ENCODE data around the gene TBC1D22A. TPM values are rescaled to one million over a fixed set of nuclear protein-coding genes. Genes with fewer than 3 reads are reported as not detected.

TBC1D22A gene
- total RNA-seq, 2 donors from 2014 or later = 21.0 to 27.9 TPM

GRCh38 chr22:47134222-47134621, 371.8 kb downstream of the TBC1D22A start:
- no peaks in the 10 kb centered on the region for H3K9me3 ChIP-seq (ENCODE audit: control insufficient read depth, low read length)
- H3K4me3 ChIP-seq (ENCODE audit: low read length) = no peak overlapping the region
- Mint-ChIP-seq H3K4me3 (no peak overlapping the region), H3K4me1 (peaks cover 6% of the 10 kb centered on the region), H3K9me3 (no peaks in the 10 kb centered on the region), H3K36me3 (ENCODE audit: low read depth) (no peaks in the 10 kb centered on the region), H3K27me3 (ENCODE audit: insufficient read depth) (no peaks in the 10 kb centered on the region), H3K27ac (no peak overlapping the region)
- H3K36me3 ChIP-seq (ENCODE audit: control insufficient read depth, insufficient read depth, low read length) = no peaks in the 10 kb centered on the region
- no peaks in the 10 kb centered on the region for H3K27me3 ChIP-seq (ENCODE audit: control insufficient read depth, insufficient read depth, low read length, poor library complexity, severe bottlenecking)
- no peak for DNase-seq
- no peak overlapping the region for H3K9ac ChIP-seq (ENCODE audit: extremely low read depth, low read length, poor library complexity, severe bottlenecking)
- TF ChIP-seq CTCF (conservative IDR thresholded peaks at IDR 0.05) = no peak
- H3K27ac ChIP-seq (ENCODE audit: low read depth, low read length) = no peak overlapping the region
- 88 to 89% methylated on average over 6 to 10 of the region's 10 CpGs for WGBS, 2 experiments (ENCODE audit: insufficient coverage in 1 of 2, insufficient read length in 1 of 2)
- no peaks in the 10 kb centered on the region for H3K4me1 ChIP-seq (ENCODE audit: control insufficient read depth, insufficient read depth, low read length)

GRCh38 chr22:47135338-47135737, 372.9 kb downstream of the TBC1D22A start:
- peaks cover 6% of the 10 kb centered on the region for H3K4me1 Mint-ChIP-seq
- no peak overlapping the region for H3K27ac Mint-ChIP-seq
- no peaks in the 10 kb centered on the region for H3K27me3 Mint-ChIP-seq (ENCODE audit: insufficient read depth)
- Histone ChIP-seq H3K4me1 (ENCODE audit: control insufficient read depth, insufficient read depth, low read length) (no peaks in the 10 kb centered on the region), H3K27me3 (ENCODE audit: control insufficient read depth, insufficient read depth, low read length, poor library complexity, severe bottlenecking) (no peaks in the 10 kb centered on the region), H3K9ac (ENCODE audit: extremely low read depth, low read length, poor library complexity, severe bottlenecking) (no peak overlapping the region), H3K4me3 (ENCODE audit: low read length) (no peak overlapping the region), H3K27ac (ENCODE audit: low read depth, low read length) (no peak overlapping the region), H3K36me3 (ENCODE audit: control insufficient read depth, insufficient read depth, low read length) (no peaks in the 10 kb centered on the region), H3K9me3 (ENCODE audit: control insufficient read depth, low read length) (no peaks in the 10 kb centered on the region)
- H3K36me3 Mint-ChIP-seq (ENCODE audit: low read depth) = no peaks in the 10 kb centered on the region
- DNase-seq = no peak
- H3K9me3 Mint-ChIP-seq = no peaks in the 10 kb centered on the region
- no peak for TF ChIP-seq CTCF (conservative IDR thresholded peaks at IDR 0.05)
- WGBS, 2 experiments (ENCODE audit: insufficient coverage in 1 of 2, insufficient read length in 1 of 2) = 77 to 95% methylated on average over 6 to 8 of the region's 8 CpGs
- H3K4me3 Mint-ChIP-seq = no peak overlapping the region

GRCh38 chr22:47136050-47136449, 373.6 kb downstream of the TBC1D22A start:
- Histone ChIP-seq H3K36me3 (ENCODE audit: control insufficient read depth, insufficient read depth, low read length) (no peaks in the 10 kb centered on the region), H3K4me1 (ENCODE audit: control insufficient read depth, insufficient read depth, low read length) (no peaks in the 10 kb centered on the region), H3K9me3 (ENCODE audit: control insufficient read depth, low read length) (no peaks in the 10 kb centered on the region), H3K9ac (ENCODE audit: extremely low read depth, low read length, poor library complexity, severe bottlenecking) (no peak overlapping the region), H3K27ac (ENCODE audit: low read depth, low read length) (no peak overlapping the region), H3K4me3 (ENCODE audit: low read length) (no peak overlapping the region), H3K27me3 (ENCODE audit: control insufficient read depth, insufficient read depth, low read length, poor library complexity, severe bottlenecking) (no peaks in the 10 kb centered on the region)
- H3K27ac Mint-ChIP-seq = no peak overlapping the region
- no peaks in the 10 kb centered on the region for H3K27me3 Mint-ChIP-seq (ENCODE audit: insufficient read depth)
- H3K4me3 Mint-ChIP-seq = no peak overlapping the region
- no peak for TF ChIP-seq CTCF (conservative IDR thresholded peaks at IDR 0.05)
- WGBS, 2 experiments (ENCODE audit: insufficient coverage in 1 of 2, insufficient read length in 1 of 2) = 86 to 97% methylated on average over 3 to 12 of the region's 12 CpGs
- H3K4me1 Mint-ChIP-seq = peaks cover 6% of the 10 kb centered on the region
- H3K36me3 Mint-ChIP-seq (ENCODE audit: low read depth) = no peaks in the 10 kb centered on the region
- H3K9me3 Mint-ChIP-seq = no peaks in the 10 kb centered on the region
- no peak for DNase-seq

Measured in endodermal cell (in vitro differentiated cells).